H1 (cell line): Measurements from ENCODE around the gene DENND4B. TPM values are rescaled to one million over a fixed set of nuclear protein-coding genes. Genes with fewer than 3 reads are reported as not detected.

Experiments
- CTCF ChIA-PET: fragments of 300-600 bp; sonication (Branson Sonifier 250); formaldehyde crosslinking; loops from one replicate; lab custom pipeline; 2021; ENCODE audit not compliant: partially characterized antibody; lab: Charles Lee
- POLR2A ChIA-PET: fragments of 300-600 bp; sonication (Branson Sonifier 250); formaldehyde crosslinking; loops from one replicate; lab custom pipeline; 2021; ENCODE audit warnings: inconsistent platforms; ENCODE audit not compliant: partially characterized antibody; lab: Charles Lee
- DNase-seq, 2 experiments: peaks; one replicate each; pipeline versions ENCODE4 v3.0.0 to v3.0.0-alpha.2; 2010 to 2022; ENCODE audit warnings: low spot score in 2 of 2, low read depth in 1 of 2, mixed read lengths in 1 of 2
- FAIRE-seq: peaks from 2 replicates; lab custom pipeline; 2011; peaks lifted over from hg19 to GRCh38; lab: Jason Lieb, UNC
- H2AFZ ChIP-seq: 2 replicates; pipeline ENCODE4 v1.8.1; 2012; ENCODE audit warnings: low read length, inconsistent platforms
- H2AK5ac ChIP-seq: 2 replicates; pipeline ENCODE4 v1.6.1; 2013; ENCODE audit warnings: low read depth, low read length
- H2BK120ac ChIP-seq: replicated peaks from 2 replicates; pipeline ENCODE3; 2013; ENCODE audit warnings: low read depth, low read length, inconsistent platforms
- H2BK12ac ChIP-seq: 2 replicates; pipeline ENCODE4 v1.6.1; 2013; ENCODE audit warnings: low read depth, low read length
- H2BK15ac ChIP-seq: 2 replicates; pipeline ENCODE4 v1.6.1; 2013; ENCODE audit warnings: low read length
- H2BK20ac ChIP-seq: 2 replicates; pipeline ENCODE4 v1.6.1; 2013; ENCODE audit warnings: low read length
- H2BK5ac ChIP-seq: 2 replicates; pipeline ENCODE4 v1.6.1; 2013; ENCODE audit warnings: low read depth, low read length
- H3K14ac ChIP-seq: 2 replicates; pipeline ENCODE4 v1.6.1; 2013; ENCODE audit warnings: inconsistent platforms; ENCODE audit not compliant: insufficient read length
- H3K18ac ChIP-seq: 2 replicates; pipeline ENCODE4 v1.6.1; 2013; ENCODE audit warnings: low read length; ENCODE audit errors: extremely low read depth
- H3K23ac ChIP-seq: 2 replicates; pipeline ENCODE4 v1.6.1; 2013; ENCODE audit warnings: inconsistent platforms; ENCODE audit not compliant: insufficient read length
- H3K23me2 ChIP-seq: 2 replicates; pipeline ENCODE4 v1.6.1; 2013; ENCODE audit warnings: low read depth, low read length
- H3K27ac ChIP-seq: 2 replicates; pipeline ENCODE4 v1.6.1; 2011; ENCODE audit warnings: low read depth, low read length, inconsistent platforms
- H3K27me3 ChIP-seq, 4 experiments: replicated peaks in 1 of 4; 1 replicate in 1 of 4; 2 replicates in 3 of 4; pipeline versions ENCODE4 v1.6.1 to v1.8.1; 2011 to 2013; ENCODE audit warnings: low read length in 3 of 4, mild to moderate bottlenecking in 3 of 4, inconsistent platforms in 2 of 4, mixed read lengths in 2 of 4, moderate library complexity in 1 of 4; ENCODE audit not compliant: control insufficient read depth in 3 of 4, insufficient read depth in 3 of 4; ENCODE audit errors: extremely low read depth in 1 of 4
- H3K36me3 ChIP-seq, 4 experiments: 2 replicates each; pipeline versions ENCODE4 v1.6.1 to v1.8.1; 2011 to 2013; ENCODE audit warnings: mild to moderate bottlenecking in 4 of 4, low read length in 3 of 4, moderate library complexity in 2 of 4, control low read depth in 1 of 4, inconsistent platforms in 1 of 4; ENCODE audit not compliant: insufficient read depth in 4 of 4, control insufficient read depth in 2 of 4
- H3K4ac ChIP-seq: replicated peaks from 2 replicates; pipeline ENCODE3; 2013; ENCODE audit warnings: low read length, low read depth, mixed read lengths, inconsistent platforms; ENCODE audit not compliant: insufficient read length
- H3K4me1 ChIP-seq, 4 experiments: replicated peaks in 1 of 4; 1 replicate in 1 of 4; 2 replicates in 3 of 4; pipeline versions ENCODE4 v1.6.1 to v1.8.1; 2011 to 2013; ENCODE audit warnings: low read length in 3 of 4, inconsistent platforms in 2 of 4, mixed read lengths in 1 of 4; ENCODE audit not compliant: insufficient read depth in 4 of 4, control insufficient read depth in 3 of 4
- H3K4me2 ChIP-seq, 2 experiments: 2 replicates each; pipeline versions ENCODE4 v1.6.1 to v1.8.1; 2011 to 2013; ENCODE audit warnings: low read depth in 2 of 2, low read length in 2 of 2, control low read depth in 1 of 2, inconsistent platforms in 1 of 2, mild to moderate bottlenecking in 1 of 2; ENCODE audit not compliant: insufficient read depth in 1 of 2
- H3K4me3 ChIP-seq, 4 experiments: fragments of 200-600, 300-600 bp in 1 of 4; sonication (generic), shearing (Covaris generic), sonication (Bioruptor Twin) in 1 of 4; 2 replicates each; pipeline versions ENCODE4 v1.5.1 to v1.8.1; 2011 to 2016; ENCODE audit warnings: low read length in 4 of 4, low read depth in 3 of 4, control low read depth in 2 of 4, inconsistent platforms in 2 of 4, mild to moderate bottlenecking in 2 of 4, mixed read lengths in 1 of 4, moderate library complexity in 1 of 4; ENCODE audit not compliant: insufficient read depth in 2 of 4; ENCODE audit errors: extremely low read depth in 1 of 4
- H3K56ac ChIP-seq: replicated peaks from 2 replicates; pipeline ENCODE3; 2013; ENCODE audit warnings: low read depth, mild to moderate bottlenecking, mixed read lengths, low read length, inconsistent platforms; ENCODE audit not compliant: insufficient read length
- H3K79me1 ChIP-seq: 2 replicates; pipeline ENCODE4 v1.6.1; 2013; ENCODE audit warnings: low read depth, low read length, control low read depth
- H3K79me2 ChIP-seq, 2 experiments: 2 replicates each; pipeline versions ENCODE4 v1.6.1 to v1.8.1; 2012 to 2013; ENCODE audit warnings: low read length in 2 of 2, mild to moderate bottlenecking in 2 of 2, inconsistent platforms in 1 of 2; ENCODE audit not compliant: insufficient read depth in 2 of 2, control insufficient read depth in 1 of 2
- H3K9ac ChIP-seq, 4 experiments: replicated peaks in 1 of 4; 1 replicate in 1 of 4; 2 replicates in 3 of 4; pipeline versions ENCODE4 v1.6.1 to v1.8.1; 2011 to 2013; ENCODE audit warnings: low read depth in 3 of 4, low read length in 3 of 4, control low read depth in 2 of 4, mild to moderate bottlenecking in 2 of 4, moderate library complexity in 2 of 4, inconsistent platforms in 1 of 4; ENCODE audit errors: extremely low read depth in 1 of 4
- H3K9me3 ChIP-seq, 2 experiments: 2 replicates each; pipeline versions ENCODE4 v1.6.1 to v1.8.1; 2012 to 2013; ENCODE audit warnings: mild to moderate bottlenecking in 2 of 2, moderate library complexity in 2 of 2, control low read depth in 1 of 2, inconsistent platforms in 1 of 2, low read depth in 1 of 2, low read length in 1 of 2, mixed read lengths in 1 of 2; ENCODE audit not compliant: insufficient read depth in 2 of 2
- H4K20me1 ChIP-seq, 2 experiments: replicated peaks in 1 of 2; 2 replicates each; pipeline versions ENCODE3 to v1.8.1; 2011 to 2013; ENCODE audit warnings: inconsistent platforms in 2 of 2, low read length in 2 of 2, mild to moderate bottlenecking in 1 of 2; ENCODE audit not compliant: insufficient read depth in 2 of 2, control insufficient read depth in 1 of 2
- H4K5ac ChIP-seq: 2 replicates; pipeline ENCODE4 v1.6.1; 2013; ENCODE audit warnings: low read length, low read depth, mixed read lengths, inconsistent platforms; ENCODE audit not compliant: insufficient read length
- H4K8ac ChIP-seq: 2 replicates; pipeline ENCODE4 v1.8.0; 2013; ENCODE audit warnings: mild to moderate bottlenecking, moderate library complexity, low read length, inconsistent platforms; ENCODE audit not compliant: insufficient read depth; ENCODE audit errors: extremely low read depth
- H4K91ac ChIP-seq: replicated peaks from 2 replicates; pipeline ENCODE3; 2013; ENCODE audit warnings: low read length, mixed read lengths, inconsistent platforms; ENCODE audit not compliant: insufficient read length
- FOSL1 ChIP-seq: IDR thresholded peaks from 2 replicates; pipeline ENCODE4 v1.6.1; 2011; ENCODE audit warnings: mild to moderate bottlenecking, low read depth, low read length, moderate library complexity; ENCODE audit not compliant: insufficient read depth
- GTF2F1 ChIP-seq: IDR thresholded peaks from 2 replicates; pipeline ENCODE4 v1.6.1; 2012; ENCODE audit warnings: low read depth, low read length, improper control_type of control experiment, borderline replicate concordance
- PHF8 ChIP-seq: fragments of 200-600 bp; sonication (generic); conservative IDR thresholded peaks from 2 replicates; pipeline ENCODE4 v1.7.1; 2012; ENCODE audit warnings: low read depth, mild to moderate bottlenecking, inconsistent platforms, low read length, moderate library complexity
- POU5F1 ChIP-seq: IDR thresholded peaks from 2 replicates; pipeline ENCODE4 v1.6.1; 2011; ENCODE audit warnings: low read depth, mild to moderate bottlenecking, low read length, moderate library complexity
- RBBP5 ChIP-seq: IDR thresholded peaks from 2 replicates; pipeline ENCODE4 v1.7.1; 2012; ENCODE audit warnings: low read depth, mild to moderate bottlenecking, inconsistent platforms, low read length, moderate library complexity, borderline replicate concordance
- SUZ12 ChIP-seq: fragments of 200-600 bp; sonication (generic); IDR thresholded peaks from 2 replicates; pipeline ENCODE4 v1.6.1; 2012; ENCODE audit warnings: mild to moderate bottlenecking, inconsistent platforms, low read length, moderate library complexity, mixed read lengths
- YY1 ChIP-seq: IDR thresholded peaks from 2 replicates; pipeline ENCODE4 v1.6.1; 2011; ENCODE audit warnings: low read depth, mild to moderate bottlenecking, low read length
- WGBS, 2 experiments: shearing (Covaris generic) in 1 of 2; methylation state at CpG; one replicate each; pipeline versions ENCODE4 v1.1.6 to v1.1.7; 2013 to 2015; ENCODE audit warnings: low lambda C conversion rate in 2 of 2, mixed read lengths in 2 of 2, inconsistent platforms in 1 of 2, low coverage in 1 of 2, missing lambda C conversion rate in 1 of 2; ENCODE audit not compliant: insufficient replicate concordance in 2 of 2, insufficient coverage in 1 of 2, insufficient read length in 1 of 2; ENCODE audit errors: extremely low coverage in 1 of 2, missing lambda C conversion rate in 1 of 2; 5-methylcytosine and 5-hydroxymethylcytosine counted together
- polyA plus RNA-seq, 7 experiments: library from polyadenylated mRNA; depleted of rRNA in 3 of 7; stranded (reverse) in 5 of 7; unstranded in 2 of 7; fragments of >200 nt in 5 of 7; fragments of 200-250 nt in 2 of 7; gene quantifications; 1 replicate in 5 of 7; 2 replicates in 1 of 7; 4 replicates in 1 of 7; pipeline versions ENCODE4 v1.2.1 to v1.2.3, GENCODE V29; 2011 to 2013; ENCODE audit warnings: missing spikeins in 2 of 7, mixed read lengths in 2 of 7
- total RNA-seq: library from RNA; stranded (reverse); fragmentation: NEBNext Ultra II Directional; extraction: Animal tissue kit (Norgen Biotek cat#: 25700); gene quantifications from 2 replicates; pipeline ENCODE4 v1.2.1, GENCODE V29; 2021
- TF ChIP-seq, protein P1 (sequence below), 3 experiments: IDR thresholded peaks; 1 replicate in 2 of 3; 2 replicates in 1 of 3; pipeline versions ENCODE4 v1.5.1 to v1.6.1; 2011; ENCODE audit warnings: low read length in 3 of 3, mild to moderate bottlenecking in 3 of 3, inconsistent platforms in 2 of 3, low read depth in 1 of 3, moderate library complexity in 1 of 3; ENCODE audit not compliant: insufficient read depth in 1 of 3; ENCODE audit errors: control extremely low read depth in 1 of 3
- TF ChIP-seq, protein P2 (sequence below): IDR thresholded peaks from 2 replicates; pipeline ENCODE4 v1.6.1; 2012; ENCODE audit warnings: low read length, inconsistent platforms

The DENND4B gene
- total and polyA plus RNA-seq, 2 of the 8 experiments (the other 6 are each of a cell fraction or from before 2014, with no cell fraction given): 45.6 to 61.1 TPM

DNA sequence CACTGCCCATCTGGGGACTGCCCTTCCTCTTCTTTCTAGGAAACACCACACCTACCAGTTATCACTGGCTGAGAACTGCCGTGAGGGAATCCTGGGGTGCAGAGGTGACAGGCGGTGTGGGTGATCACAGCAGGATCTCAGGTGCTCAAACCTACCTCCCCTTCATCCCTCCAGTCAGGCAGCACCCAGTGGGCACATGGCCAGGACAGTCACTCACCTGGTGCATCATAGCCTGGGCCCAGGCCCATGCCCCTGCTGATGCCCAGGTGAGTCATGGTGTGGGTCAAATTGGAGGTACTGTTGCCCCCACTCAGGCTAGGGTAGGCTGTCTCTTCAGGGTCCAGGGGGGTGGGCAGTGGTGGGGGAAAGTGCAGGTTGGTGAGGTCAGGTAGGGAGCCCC is 5.3 kb upstream of the DENND4B start:
- Histone ChIP-seq H3K27me3 (no peaks in the 10 kb centered on the region), H2BK20ac (no peak overlapping the region), H4K91ac (no peak overlapping the region), H3K79me1 (peaks cover 21% of the 10 kb centered on the region), H3K18ac (no peak overlapping the region), H3K14ac (no peak overlapping the region), H2BK120ac (no peak overlapping the region), H2AK5ac (no peak overlapping the region), H3K36me3 (peaks cover 7 to 30% (median 25%) of the 10 kb centered on the region in 4 experiments), H2AFZ (no peak overlapping the region), H3K4ac (no peak overlapping the region), H2BK15ac (no peak overlapping the region), H3K23me2 (no peaks in the 10 kb centered on the region; the same call in 1 of the 2 replicates), H4K8ac (no peak overlapping the region; the same call in 1 of the 2 replicates), H3K56ac (no peak overlapping the region), H3K9me3 (no peaks in the 10 kb centered on the region), H3K4me2 (no peak overlapping the region), H3K79me2 (peaks cover 12 to 34% of the 10 kb centered on the region in 2 experiments), H2BK5ac (0 out of 2 replicates have a peak overlapping the region, but pooled peaks have one; percentile 35), H3K27ac (no peak overlapping the region), H2BK12ac (no peak overlapping the region), H3K9ac (no peak overlapping the region), H3K4me1 (peaks cover 0 to 8% (median 2%) of the 10 kb centered on the region in 4 experiments; a peak in 4 of 7 replicates), H3K4me3 (no peak overlapping the region), H3K23ac (no peak overlapping the region), H4K5ac (no peak overlapping the region), H4K20me1 (peaks cover 7 to 16% of the 10 kb centered on the region in 2 experiments)
- ChIA-PET CTCF (interaction anchor here (1.7 kb wide), 1 partner anchor 22 kb away, joined by 4 read pairs; no protein-coding TSS in a partner anchor), POLR2A (interaction anchor here (4.7 kb wide), 1 partner anchor 10 kb away, joined by 19 read pairs; no protein-coding TSS in a partner anchor)
- FAIRE-seq (no peak), DNase-seq (no peak)
- WGBS, 2 experiments: 95% methylated on average over 2 of the region's 2 CpGs; no CpG with 5 or more reads in 1 of the 2 experiments
- TF ChIP-seq SUZ12 (no peak), RBBP5 (no peak), GTF2F1 (no peak), YY1 (no peak), FOSL1 (no peak), POU5F1 (no peak), PHF8 (no peak)
- TF ChIP-seq, protein P1, sequence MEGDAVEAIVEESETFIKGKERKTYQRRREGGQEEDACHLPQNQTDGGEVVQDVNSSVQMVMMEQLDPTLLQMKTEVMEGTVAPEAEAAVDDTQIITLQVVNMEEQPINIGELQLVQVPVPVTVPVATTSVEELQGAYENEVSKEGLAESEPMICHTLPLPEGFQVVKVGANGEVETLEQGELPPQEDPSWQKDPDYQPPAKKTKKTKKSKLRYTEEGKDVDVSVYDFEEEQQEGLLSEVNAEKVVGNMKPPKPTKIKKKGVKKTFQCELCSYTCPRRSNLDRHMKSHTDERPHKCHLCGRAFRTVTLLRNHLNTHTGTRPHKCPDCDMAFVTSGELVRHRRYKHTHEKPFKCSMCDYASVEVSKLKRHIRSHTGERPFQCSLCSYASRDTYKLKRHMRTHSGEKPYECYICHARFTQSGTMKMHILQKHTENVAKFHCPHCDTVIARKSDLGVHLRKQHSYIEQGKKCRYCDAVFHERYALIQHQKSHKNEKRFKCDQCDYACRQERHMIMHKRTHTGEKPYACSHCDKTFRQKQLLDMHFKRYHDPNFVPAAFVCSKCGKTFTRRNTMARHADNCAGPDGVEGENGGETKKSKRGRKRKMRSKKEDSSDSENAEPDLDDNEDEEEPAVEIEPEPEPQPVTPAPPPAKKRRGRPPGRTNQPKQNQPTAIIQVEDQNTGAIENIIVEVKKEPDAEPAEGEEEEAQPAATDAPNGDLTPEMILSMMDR (IDR thresholded peaks at IDR 0.05; ENCODE audit: control extremely low read depth in 1 of 3, insufficient read depth in 1 of 3, low read depth in 1 of 3, low read length in 3 of 3): no peak
- TF ChIP-seq, protein P2, sequence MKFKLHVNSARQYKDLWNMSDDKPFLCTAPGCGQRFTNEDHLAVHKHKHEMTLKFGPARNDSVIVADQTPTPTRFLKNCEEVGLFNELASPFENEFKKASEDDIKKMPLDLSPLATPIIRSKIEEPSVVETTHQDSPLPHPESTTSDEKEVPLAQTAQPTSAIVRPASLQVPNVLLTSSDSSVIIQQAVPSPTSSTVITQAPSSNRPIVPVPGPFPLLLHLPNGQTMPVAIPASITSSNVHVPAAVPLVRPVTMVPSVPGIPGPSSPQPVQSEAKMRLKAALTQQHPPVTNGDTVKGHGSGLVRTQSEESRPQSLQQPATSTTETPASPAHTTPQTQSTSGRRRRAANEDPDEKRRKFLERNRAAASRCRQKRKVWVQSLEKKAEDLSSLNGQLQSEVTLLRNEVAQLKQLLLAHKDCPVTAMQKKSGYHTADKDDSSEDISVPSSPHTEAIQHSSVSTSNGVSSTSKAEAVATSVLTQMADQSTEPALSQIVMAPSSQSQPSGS: no peak
